GM21367 (cell line): ENCODE measurements around the gene FABP3.

ENCODE experiments used
- ATAC-seq: cut with Tn5 transposase; IDR thresholded peaks from one replicate; pipeline ENCODE4 v1.9.1; 2021; ENCODE audit not compliant: unreplicated experiment

FABP3 gene

DNA sequence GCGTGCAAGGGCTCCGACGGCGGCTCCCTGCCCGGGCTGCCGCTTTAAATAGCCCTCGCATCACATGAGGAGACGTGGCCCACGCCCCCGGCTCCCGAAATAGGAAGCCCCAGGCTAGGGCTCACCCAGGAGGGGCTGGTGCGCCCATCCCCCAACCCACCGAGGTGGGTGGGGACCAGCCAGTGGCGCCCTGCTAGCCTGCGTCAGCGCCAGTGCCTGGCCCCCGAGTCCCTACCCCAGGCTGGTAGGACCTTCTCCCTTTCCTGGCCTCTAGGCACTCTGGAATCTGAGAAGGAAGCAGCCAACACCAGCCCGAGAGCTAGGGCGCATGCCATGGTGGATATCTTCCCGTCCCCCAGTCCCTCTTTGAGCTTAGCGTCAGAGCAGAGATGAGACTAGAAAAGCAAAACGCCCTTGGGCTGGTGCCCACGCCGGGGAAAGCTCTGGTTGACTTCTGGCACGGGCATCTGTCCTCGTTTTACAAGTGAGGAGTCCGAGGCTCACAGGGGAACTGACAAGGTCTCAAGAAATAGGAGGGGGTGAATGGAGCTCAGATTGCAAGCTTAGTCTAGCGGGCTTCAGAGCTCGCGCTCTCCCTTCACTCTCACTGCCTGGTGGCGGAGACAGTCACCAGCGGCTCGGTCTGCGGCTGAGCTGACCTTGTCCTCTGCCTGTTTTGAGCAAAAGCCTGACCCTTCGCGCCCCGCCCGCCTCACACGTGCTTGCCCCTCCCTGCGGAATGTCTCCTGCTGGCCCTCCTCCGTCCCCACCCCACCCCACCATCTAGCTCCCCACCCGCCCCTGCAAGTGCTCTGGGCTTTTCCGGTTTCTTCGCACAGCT is at the start of gene FABP3:
FABP3 (minus strand) TSS at position 21 of the 841 bp plus-strand sequence. CDS start 62 bp downstream, outside the sequence.
- no peak for ATAC-seq

DNA sequence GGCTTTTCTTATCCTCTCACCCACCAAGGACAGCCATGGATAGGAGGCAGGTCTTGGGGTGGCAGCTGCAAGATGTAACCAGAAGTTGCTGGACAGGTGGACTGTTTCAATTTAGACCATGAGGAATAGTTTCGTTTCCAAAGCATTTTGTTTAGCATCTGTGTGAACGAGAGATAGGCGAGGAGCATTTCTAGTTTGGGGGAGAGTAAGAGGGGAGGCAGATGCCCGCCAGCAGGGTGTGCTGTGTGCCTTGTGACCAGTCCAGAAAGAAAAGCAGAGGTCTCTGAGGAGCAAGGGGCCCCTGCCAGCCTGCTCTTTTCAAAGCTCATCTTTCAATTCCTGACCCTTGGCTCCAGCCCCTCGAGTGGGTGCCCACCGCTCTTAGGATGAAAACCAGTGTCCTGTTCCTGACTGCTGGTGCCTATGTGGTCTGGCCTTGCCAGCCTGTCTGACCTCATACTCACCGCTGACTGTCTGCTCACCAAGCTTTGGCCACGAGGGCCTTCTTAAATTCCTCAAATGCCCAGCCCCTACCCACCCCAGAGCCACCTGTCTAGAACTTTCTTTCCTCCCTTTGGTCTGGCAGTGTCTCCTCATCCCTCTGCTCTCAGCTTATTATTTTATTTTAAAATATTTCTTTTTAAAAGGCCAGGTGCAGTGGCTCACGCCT is 48.6 kb upstream of the FABP3 start:
- no peak for ATAC-seq

DNA sequence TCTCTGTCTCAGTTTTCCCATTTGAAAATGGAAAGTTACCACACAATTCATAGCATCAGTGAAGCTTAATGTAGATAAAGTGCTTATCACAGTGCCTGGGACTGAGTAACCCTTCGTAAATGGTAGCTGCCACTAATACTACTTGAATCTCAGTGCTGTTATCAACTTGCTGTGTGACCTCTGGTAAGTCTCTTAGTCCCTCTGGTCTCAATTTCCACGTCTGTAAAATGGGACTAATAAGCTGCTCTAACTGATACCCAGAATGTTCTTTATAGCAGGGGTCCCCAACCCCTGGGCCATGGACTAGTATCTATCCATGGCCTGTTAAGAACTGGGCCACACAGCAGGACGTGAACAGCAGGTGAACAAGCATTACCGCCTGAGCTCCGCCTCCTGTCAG is 47.8 kb upstream of the FABP3 start:
- ATAC-seq: no peak

DNA sequence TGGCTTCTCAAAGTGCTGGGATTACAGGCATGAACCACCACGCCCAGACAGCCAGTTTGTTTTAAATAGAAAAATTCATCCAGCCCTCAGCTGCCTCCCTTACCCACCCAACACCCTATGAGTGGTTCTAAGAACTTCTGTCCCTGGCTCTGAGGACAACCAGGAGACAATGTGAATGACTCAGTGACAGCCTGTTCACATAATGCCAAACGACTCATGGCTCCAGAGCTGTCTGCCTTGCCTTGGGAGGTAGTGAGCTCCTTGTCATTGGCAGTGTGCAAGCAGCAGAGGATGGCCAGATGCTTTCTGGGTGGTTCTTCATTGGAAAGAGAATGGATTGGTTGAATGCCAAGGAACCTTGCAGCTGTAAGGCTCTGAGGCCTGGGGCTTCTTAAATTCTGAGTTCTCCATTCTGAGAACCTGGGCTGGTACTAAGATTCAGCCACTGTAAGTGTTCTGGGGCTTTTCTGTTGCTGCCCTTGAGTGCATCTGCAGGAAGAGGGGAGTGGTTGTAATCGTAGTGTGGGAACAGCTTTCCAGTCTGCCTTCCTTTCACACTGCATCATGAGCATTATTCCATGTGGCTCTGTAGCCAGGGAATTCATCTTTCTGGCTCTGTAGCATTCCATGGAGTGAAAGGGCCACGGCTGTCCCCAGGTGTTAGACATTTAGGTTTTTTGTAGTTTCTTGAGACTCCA is 45.9 kb upstream of the FABP3 start:
- no peak for ATAC-seq

DNA sequence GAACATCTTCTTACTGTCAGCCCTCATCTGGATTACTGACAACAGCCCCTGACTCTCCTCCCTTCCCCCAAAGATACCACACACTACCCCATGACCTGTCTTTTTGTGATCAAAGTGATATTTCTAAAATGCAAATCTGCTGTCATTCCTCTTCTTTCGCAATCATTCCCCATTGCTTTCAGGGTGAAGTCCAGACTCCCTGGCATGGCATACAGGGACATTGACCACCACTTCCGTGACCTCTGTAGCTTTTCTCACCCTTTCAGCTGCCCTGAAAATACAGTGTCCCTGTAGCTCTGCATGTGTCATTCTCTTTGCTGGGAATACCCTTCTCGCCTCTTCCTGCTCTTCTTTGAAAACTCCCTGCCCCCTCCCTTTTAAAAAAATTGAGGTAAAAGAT is 44.3 kb upstream of the FABP3 start:
- ATAC-seq: no peak

DNA sequence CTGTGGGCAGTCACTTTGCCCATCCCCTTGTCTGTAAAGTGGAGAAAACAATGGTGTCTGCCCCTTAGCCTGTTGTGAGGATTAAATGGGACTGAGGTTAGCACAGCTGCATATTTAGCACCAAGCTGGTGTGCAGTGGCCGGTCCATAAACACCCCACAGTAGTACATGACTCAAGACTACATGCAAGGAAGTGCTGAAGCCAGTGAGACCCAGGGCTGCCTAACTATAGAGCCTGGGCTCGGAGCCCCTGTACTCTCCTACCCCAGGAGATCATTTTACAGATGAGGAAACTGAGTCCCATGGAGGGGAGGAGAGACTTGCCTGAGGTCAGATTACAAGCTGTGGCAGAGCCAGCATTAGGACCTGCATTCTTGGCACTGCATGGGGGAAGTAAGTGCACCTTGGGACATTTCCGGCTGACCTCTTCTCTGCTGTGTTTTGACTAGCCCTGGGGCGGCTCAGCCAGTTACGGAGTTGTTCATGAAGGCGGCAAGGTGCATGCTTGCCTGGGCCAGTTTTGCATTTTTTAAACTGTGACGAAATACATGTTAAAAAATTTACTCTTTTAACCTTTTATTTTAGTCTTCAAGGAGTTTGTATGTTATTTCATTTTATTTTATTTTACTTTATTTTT is 43.3 kb upstream of the FABP3 start:
- ATAC-seq: no peak

DNA sequence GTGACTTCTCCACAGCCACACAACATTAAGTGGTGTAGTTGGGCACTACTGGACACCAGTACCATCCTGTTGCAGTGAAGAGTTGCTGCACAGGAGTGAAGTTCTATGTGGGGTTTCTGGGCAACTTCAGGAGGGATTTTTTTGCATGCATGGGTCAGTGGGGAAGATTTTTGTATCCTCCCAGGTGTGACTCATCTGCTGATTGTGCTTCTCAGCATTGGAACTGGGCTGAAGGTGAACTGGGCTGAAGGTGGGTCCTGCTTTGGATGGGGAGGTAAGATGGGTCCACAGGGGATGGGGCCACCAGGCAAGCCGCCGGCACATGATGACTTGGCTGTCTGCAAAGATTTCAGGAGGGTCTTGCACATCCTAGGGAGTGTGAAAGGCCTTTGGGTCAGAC is 42.8 kb upstream of the FABP3 start:
- no peak for ATAC-seq

DNA sequence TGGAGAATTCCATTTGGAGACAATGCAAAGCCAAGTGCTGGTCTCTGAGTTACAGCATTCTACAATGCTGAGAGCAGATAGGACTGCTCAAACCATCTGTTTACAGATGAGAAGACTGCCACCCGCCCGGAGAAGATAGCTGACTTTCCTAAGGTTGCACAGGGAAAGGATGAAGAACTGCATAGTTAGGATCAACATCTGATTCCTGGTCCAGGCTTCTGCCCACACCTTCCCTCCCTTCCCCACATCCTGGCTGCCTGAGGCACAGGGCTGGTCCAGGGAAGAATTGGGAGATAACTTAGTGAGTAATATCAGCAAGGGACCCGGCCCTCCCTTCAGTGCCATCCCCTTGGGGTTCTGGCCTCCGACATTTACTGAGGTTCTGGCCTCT is 42.1 kb upstream of the FABP3 start:
- ATAC-seq: no peak

DNA sequence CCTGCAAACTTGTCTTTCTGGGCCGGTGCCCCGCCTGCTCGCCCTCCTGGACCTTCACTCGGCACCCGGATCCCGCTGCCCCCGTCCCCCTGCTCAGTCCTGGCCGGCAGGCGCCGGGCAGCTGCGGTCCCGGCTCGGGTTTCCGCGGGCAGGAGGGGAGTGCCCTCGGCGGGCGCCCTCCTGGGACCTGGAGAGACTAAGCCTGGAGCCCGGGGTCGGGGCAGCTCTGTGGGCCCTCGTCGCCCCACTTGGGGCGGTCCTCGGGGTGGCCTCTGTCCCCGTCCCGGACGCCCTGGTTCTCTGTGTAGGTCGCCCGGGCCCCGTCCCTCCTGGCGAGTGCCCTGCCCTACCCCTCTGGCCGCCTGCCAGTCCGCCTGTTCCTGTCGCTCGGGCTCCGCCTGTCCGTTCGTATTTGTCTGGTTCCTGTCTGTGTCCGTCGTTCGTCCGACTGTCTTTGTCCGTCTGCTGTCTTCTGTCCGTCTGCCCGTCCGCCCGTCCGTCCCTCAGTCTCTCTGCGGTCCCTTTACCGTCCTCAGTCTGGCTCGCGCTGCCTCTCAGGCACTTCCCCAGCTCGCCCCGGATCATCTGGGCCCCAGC is 40.6 kb upstream of the FABP3 start:
- ATAC-seq: no peak

DNA sequence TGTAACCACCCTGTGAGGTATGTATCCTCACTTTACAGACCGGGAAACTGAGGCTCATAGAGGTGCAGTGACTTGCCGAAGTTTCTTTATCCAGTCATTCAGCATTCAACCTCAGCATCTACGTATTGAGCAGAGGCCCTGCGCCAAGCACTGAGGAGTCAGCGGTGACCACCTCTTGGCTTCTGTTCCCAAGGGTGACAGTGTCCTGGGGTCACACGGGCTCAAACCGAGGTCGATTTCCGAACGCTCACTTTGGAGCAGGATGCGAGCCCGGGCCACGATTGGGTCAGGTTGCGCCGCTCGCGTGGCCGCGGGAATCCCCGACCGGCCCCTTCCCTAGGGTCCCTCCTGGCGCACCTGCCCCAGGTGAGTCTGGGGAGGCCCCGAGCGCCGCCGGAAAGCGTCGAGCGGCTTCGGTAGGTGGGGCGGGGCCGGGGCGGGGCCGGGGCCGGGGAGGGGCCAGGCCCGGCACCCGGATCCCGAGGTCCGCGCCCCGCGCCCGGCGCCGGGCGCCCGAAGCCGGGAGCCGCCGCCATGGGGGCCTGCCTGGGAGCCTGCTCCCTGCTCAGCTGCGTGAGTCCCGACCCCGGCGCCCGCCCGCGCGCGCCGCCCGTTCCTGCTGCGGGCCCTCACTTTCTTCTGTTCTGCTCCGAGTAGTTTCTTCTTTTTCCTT is 40.0 kb upstream of the FABP3 start, which contains the start of gene SERINC2:
SERINC2 (plus strand) TSS at position 482 of the 673 bp plus-strand sequence; CDS start at position 535, 53 bp downstream.
- no peak for ATAC-seq

DNA sequence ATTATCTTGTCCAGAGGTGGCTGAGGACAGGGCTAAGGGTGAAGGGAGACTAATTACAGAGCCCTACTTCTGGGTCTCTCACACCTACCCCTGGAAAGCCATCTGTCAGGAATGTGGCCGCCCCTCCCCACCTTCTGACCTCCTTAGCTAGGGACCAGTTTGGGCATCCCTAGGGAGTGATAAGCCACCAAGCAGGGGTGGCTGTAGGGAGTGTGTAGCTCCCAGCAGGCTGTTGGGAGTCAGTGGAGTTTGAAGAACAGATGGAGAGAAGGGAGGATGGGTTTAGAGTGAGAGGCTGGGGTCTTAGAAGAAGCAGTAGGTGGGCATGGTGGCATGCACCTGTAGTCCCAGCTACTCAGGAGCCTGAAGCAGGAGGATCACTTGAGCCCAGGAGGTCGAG is 39.3 kb upstream of the FABP3 start:
- ATAC-seq: no peak

DNA sequence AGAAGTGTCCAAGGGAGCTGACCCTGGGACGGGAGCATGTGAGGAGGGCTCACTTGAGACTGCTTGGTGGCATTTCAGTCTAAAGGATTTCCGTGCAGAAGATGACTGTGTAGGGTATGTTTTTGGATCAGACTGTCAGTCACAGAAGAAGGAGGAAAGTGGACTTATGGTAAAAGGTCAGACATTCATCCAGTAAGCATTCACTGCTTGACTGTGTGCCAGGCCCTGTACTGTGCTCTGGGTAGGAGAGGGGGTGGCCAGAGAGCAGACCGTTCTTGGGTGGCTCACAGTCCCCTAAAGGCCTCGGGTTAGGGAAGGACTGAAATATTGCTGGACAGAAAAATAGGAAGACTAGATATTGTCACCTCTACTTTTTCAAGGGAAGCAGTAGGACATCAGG is 38.0 kb upstream of the FABP3 start:
- ATAC-seq: no peak

DNA sequence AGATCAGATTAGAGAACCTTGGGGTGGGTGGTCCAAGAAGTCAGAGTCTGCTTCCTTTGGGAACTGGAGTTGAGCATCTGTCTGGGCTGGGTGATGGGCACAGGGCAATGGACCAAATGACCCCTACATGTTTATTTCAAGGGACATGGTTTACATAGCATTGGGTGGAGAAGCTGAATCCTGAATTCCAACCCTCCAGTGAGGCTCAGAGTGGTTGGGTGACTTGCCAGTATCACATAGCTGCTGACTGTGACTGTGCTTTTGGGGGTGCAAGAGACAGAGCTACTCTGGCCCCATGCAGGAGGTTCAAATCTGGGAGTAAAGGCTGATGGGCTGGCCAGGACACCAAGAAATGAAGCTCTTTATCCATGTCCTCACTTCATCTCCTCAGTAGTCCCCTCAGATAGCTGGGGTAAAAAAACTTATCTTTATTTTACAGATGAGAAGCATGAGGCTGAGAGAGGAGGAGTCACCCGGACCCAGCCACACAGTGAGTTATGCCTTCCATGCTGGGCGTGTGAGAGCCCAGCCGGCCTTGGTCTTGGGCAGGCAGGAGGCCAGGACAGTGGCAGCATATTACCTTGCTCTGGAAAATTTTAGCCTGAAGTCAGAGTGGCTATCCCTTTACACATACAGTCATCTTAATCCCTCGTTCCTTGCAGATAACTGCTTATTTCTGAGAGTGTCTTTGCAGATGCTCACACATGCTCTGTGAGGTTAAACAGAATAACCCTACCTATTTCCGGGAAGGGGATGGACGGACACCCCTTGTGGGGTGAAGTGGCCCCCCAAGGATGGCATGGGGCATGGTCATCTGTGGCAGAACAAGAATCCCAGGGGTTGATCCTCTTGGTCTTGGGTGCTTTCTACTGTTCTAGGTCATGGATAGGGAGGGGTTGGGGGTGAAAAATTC is 37.3 kb upstream of the FABP3 start:
- ATAC-seq: no peak

DNA sequence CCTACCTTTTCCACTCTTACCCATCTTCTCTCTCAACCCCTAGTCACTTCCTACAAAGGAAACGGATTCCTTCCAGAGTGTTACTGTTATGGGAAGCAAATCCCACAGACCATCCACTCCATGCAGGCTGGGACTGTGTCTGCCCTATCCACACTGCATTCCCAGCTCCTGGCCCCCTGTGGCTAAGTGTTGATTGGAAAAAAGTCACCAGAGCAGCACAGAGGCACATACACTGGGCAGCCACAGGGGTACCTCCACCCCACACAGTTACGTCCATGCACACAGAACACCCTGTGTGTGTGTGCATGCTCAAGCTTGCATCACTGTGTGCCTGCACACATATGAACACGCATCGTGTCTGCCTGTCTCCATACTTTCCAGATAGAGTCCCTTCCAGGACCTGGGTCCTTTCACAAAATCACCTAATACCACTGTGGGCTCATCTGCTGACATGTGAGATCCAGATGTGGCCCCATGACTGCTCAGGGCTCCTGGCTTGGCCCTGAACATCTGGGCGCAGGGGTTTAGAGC is 36.0 kb upstream of the FABP3 start:
- ATAC-seq: no peak

DNA sequence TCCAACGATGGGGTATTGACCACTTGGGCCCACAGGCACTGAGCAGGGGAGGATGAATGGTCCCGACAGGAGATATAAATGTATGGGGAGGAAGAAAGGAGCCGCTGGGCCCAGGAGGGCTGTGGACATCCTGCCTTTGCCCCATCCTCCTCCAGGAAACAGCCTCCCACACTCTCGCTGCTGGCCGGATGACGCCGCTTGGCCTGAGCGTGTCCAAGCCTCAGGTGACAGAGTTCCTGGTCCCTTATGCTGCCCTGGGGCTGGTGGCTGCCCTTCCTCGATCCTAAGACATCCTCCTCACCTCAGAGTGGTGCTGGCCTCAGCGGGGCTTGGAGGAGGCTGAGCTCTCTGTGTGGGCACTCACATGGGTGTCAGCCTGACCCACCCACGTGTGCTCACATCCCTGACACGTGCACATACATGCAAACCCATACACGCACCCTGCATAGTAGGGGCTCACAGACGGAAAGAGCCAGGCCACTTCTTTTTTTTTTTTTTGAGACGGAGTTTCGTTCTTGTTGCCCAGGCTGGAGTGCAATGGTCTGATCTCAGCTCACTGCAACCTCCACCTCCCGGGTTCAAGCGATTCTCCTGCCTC is 34.3 kb upstream of the FABP3 start:
- no peak for ATAC-seq

DNA sequence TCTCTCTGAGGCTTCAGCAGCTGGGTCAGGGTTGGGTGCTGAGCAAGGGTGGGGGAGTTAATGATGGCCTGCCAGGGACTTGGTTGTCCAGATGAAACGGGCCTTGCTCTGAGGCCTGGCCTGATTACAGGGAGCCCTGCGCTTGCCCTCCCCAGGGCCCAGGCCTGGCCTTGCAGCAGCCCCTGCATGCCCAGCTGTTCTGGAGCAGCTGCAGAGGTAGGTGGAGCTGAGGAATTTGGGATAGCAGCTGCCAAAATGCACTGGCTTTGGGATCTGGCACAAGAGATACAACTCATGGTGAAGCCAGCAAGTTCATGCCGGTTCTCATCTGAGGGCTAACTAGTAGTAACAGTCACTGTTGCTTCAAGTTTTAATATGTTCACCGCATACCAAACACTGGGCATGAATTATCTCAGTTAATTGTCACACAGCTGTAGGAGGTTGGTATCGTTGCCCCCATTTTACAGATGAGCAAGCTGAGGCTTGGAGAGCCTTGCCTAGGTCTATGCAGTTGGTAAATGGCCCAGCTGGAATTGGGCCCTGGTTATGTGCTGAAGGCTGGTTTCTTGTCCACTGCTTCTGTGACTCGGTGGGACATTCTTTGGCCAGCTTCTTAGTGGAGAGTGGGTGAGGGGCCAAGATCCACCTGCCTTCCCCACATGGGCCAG is 32.8 kb upstream of the FABP3 start:
- ATAC-seq: no peak

DNA sequence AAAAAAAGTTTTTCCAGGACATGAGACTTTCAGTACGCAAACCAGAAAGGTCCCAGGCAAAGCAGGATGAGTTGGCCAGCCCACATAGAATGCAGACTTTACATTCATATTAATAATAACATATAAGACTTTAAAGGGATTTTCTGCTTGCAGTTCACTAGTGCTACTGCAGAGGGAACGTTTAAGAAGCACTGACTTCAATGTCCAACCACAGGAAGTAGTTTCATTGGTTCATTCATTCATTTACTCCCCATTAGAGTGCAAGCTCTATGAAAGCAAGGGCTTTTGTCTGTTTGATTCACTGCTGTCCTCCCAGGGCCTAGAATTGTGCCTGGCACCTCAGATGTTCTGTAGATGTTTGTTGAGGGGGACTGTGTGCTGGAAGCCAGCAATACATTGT is 28.4 kb upstream of the FABP3 start:
- ATAC-seq: no peak

DNA sequence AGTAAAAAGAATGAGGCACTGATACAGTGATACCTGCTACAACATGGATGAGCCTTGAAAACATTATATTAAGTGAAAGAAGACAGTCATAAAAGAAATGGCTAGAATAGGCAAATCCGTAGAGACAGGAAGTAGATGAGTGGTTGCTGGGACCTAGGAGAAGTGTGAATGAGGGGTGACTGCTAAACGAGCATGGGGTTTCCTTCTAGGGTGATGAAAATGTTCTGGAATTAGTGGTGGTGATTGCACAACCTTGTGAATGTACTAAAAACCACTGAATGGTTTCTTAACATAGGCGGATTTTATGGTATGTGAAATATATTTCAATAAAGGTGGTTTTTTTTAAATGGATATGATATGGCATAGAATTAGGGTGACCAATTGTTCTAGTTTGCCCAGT is 27.5 kb upstream of the FABP3 start:
- ATAC-seq: no peak
